Dermis microvascular lymphatic vessel endothelial cell (primary cell): ENCODE measurements around the gene RUNX3. TPM values are rescaled to one million over a fixed set of nuclear protein-coding genes. Genes with fewer than 3 reads are reported as not detected.
"Not testable (repeated sequence)": the region's sequence is repeated elsewhere in the genome, so short reads cannot be mapped to it uniquely, and the experiment has no call there.

Experiments used
- DNase-seq, 2 donors: peaks; one replicate each; pipeline versions ENCODE4 v3.0.0 to v3.0.0-alpha.2; 2010; ENCODE audit warnings: low read depth in 2 of 2
- total RNA-seq: library from RNA; depleted of rRNA; stranded (reverse); fragments of >200 nt; gene quantifications from 2 replicates; pipeline ENCODE4 v1.2.1, GENCODE V29; 2014

Gene RUNX3
- not detected in 2 replicates for total RNA-seq

DNA sequence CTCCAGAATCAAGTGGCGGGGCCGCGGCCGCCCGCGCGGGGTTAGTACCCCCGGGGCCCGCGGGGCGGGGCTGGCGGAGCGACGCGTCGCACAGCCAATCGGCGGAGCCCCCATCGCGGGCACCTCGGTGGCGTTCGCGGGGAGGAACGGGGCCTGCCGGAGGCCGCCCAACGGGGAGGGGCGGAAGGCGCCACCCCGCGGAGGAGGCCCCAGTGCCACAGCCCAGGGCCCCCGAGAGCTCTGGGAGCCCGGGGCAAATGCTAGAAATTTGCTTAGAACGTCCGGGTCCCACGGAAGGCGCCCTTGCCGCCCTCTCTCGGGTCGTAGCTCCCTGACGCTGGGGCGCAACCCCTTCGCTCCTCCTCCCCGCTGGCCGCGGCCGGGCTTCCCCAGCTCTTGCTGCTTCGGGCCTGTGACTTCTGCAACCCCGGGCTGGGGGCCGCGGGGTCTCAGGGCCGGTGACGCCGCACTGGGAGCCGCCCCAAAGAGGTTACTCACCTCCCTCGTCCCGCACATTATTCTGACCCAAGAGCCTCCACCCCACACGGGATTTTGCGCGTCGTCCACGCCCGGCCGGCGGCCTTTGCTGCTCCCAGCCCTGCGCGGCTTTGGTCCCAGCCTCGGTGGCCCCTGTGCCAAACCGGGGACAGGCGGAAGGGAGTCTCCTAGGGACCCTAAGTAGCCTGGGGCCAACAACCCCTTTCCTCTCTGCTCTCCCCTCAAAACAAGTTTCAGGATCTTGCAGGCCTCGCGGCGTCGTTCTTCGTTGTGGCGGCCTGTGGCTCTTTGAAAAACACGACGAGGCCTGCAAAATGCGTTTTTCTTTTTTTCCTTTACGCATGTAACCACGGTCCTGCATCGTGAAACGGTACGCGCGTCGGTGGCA lies at the start of gene RUNX3:
Gene RUNX3, minus strand, starts transcription at position 17 of the 886 bp plus-strand sequence. CDS start 408 bp downstream, outside the sequence.
- no peak for DNase-seq

DNA sequence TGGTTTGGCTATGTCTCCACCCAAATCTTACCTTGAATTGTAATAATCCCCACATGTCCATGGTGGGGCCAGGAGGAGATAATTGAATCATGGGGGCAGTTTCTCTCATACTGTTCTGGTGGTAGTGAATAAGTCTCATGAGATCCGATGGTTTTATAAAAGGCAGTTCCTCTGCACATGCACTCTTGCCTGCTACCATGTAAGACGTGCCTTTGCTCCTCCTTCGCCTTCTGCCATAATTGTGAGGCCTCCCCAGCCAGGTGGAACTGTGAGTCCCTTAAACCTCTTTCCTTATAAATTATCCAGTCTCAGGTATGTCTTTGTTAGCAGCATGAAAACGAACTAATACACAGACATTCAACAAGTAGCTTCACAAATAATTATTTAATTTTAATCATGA lies 49.2 kb upstream of the RUNX3 start:
- not testable (repeated sequence) for DNase-seq

DNA sequence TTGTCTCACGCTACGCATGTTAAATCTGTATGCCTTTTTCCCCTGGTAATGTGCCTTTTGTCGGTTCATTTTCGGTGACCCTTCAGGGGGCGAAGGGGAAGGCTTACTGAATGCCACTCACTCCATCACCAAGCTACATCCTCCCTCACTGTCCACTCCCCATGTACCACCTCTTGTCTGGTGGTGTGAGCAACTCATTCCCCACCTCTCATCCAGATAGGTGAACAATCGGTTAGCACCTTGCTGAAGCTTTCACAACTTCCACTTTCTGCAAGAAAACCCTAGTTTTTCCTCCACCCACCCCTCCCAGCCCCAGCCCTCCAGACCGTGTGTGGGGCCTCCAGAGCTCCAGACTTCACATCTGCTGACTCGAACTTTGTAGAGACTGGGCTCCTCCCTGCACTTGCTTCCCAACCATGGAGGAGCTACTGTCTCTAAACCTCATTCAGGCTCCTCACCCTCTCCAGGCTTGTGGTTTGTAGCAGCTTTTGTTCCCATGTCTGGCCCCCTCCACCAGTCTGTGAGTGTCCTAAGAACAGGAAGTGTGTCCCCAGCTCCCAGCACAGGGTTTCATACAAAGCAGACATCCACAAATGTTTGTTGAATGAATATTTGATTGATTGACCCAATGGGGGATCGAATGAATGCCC lies 48.4 kb upstream of the RUNX3 start:
- DNase-seq, result no peak

DNA sequence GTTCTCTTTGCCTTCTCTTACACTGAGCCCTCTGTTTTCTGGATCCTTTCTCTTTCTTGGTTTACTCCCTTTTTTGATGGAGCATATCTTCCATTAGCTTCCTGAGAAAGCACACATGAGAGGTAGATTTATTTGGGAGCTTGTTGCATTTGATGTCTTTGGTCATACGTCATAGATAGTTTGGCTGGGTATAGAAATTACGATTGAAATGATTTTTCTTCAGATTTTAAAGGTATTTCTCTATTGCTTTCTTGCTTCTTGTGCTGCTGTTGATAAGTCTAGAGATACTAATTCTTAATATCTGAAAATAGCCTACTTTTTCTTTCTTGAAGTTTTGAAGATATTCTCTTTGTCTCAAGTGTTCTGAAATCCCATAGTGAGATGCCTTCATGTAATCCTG lies 45.3 kb upstream of the RUNX3 start:
- no peak for DNase-seq

DNA sequence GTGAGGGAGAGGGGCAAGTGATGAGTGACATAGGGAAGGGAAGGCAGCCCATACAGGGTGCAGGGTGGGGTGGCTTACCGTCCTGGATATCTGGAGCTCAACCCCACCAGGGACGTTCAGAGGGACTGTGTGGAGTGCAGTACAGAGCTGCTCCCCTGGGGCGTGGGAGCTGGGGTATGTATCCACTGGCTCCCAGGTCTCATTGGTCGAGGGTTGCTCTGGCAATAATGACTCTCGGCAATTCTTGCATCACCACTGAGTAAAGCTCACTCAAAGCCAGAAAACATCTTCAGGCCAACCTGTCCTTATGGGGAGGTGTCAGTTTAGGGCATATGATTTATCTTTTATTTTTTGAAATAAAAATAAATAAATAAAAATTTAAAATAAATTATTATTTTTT lies 43.2 kb upstream of the RUNX3 start:
- DNase-seq, result no peak

DNA sequence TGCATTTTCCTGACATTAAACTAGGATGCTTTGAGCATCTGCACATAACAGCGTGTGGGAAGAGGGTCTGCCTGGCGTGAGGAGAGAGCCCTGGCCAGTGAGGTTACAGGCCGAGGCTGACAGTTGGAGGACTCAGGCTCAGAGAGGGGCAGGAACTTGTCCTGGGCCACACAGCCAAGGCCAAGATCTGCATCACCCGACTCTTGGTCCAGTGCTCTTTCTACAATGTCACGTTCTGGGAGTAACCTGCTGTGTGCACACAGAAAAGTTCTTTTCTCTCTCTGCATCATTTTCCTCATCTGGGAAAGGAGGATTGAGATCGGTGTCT lies 42.8 kb upstream of the RUNX3 start:
- DNase-seq, result no peak

DNA sequence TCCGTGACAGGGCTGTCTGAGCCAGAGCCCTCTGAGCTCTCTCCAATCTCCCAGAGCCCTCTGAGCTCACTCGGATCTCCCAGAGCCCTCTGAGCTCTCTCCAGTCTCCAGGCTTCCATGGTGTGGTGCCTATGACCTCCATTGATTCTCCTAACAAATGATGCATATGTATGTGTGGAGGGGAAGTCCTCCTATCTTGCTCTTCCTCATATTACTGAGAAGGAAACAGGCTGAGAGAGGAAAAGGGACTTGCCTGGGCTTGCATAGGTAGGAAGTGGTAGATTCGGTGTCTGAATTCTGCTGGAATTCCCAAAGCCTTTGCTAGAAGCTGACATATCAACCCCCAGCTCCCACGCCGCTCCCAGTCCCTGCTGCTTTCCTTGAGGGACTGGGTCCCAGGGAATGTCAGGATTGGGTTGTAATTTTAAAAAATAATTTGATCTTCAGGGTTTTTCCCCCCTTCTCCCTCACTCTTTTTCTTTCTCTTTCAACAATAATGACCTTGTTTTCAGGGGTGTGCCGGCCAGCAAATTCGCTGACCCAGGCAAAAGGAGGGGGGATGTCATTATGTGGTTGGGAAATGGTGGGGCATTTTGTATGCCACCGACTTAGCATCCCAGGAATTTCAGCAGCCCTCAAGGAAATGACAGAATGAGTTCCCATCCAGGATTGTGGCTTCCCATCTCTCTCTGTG lies 42.3 kb upstream of the RUNX3 start:
- DNase-seq, result peak in 1 of 2 donors; percentile 5

DNA sequence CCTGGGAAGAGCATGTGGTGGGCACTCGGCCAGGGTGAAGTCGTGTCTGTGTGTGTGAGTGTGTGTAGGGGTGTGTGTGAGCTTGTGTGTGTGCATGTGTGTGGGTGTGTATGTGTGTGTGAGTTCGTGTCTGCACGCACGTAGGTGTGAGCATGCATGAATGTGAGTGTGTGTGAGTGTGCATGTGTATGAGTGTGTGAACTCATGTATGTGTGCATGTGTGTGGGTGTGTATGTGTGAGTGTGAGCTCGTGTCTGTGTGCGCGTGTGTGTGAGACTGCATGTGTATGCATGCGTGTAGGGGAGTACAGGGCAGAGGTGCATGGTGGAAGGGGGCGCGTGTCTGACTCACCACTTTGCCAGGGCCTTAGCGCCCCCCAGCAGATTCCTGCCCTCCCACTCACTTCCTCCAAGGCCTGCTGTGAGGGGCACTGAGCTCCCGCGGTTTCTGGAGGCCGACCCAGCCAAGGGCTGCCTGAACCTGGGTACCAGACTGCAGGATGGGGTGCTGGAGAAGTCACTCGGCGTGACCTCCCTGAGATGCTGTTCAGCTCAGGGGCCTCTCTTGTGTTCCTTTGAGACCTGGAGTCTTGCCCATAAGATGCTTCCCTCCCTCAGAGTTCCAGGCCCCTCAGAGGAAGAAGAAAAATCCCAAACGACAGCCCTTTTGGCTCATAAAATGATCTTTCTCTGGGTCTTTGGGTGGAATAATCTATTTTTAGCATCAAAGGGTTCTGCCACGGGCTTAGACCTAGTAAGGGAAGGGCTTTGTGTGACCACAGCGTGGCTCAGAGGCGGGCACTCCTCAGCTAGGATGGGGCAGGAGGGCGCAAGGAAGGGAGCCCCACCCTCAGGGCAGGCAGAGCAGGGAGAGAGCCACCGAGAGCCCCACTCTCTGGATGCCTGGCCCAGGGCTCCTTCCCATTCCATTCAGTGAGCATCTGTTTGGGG lies 41.1 kb upstream of the RUNX3 start:
- no peak for DNase-seq

DNA sequence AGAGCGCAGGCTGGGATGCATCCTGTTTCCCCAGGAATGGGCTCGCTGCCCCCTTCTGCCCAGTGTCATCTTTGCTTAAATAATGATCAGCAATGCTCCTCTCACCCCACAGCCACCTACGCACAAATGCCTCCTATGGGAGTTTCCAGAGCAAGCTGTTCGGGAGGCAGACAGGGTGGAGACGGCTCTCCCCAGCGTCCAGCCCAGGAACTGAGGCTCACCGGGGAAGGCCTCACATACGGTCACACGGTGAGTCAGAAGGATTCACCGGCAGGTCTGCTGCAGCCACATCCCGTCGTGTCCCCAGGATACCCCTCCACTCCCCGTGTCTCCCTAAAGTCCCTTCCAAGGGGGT lies 40.3 kb upstream of the RUNX3 start:
- no peak for DNase-seq

DNA sequence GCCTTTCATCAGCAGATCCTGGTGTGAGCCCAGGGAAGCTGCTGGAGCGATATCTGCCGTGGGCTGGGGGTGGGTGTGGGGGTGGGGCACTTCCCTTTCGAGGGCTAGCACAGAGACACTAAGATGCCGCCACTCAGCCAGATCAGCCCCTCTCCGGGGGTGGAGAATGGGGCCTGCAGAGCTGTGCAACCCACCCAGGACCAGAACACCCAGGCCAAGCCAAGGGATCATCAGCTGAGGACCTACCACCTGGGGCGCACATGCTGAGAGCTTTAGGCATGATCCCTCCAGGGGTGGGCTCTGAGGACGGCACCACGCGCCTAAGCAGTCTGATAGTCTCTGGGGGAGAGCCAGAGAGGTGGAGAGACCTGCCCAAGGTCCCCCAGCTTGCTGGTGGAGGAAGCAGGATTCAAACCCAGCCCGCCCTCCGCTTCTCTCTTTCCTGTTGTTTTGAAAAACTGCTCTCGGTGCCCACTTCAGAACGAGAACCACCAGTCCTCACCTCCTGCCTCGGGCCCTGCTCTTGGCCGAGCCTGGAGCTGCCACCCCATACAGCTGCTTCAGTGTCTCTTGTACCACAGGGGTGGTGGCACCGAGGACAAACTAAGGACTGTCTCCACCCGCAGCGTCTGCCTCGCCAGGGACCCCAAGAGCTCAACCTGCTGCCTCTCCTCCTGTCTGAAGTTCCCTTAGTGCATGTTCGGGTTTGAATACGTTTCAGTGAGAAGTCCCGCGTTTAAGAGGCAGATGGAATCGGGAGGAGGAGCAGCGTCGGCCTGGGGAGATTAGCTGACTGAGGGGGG lies 39.7 kb upstream of the RUNX3 start:
- DNase-seq, result no peak

DNA sequence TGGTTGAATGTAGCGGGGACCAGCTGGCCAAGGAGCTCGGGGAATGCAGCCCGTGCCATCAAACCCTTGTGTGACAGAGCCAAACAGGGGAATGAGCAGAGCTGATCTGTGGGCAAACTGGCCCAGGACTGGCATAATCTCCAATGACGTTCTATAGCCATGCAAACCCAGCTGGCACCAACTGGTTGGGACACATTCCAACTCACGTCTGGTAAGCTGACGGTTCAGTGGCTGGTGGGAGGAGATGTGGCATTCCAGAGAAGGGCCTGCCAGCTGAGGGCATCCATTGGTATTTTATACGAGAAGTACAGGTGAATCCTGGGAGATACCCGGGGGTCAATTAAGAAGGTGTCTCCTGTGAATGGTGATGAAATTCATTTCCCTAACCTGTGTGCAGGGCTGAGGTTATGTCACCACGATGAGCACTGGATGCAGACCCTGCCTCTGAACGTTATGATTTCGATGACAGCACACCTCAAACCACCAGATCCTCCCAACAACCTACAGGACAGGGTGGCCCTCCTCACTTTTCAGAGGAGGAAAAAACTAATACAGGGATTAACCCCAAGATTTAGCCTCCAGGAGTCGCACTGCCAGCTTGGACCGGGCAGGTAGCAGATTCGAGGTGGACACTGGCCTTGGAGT lies 39.0 kb upstream of the RUNX3 start:
- no peak for DNase-seq

DNA sequence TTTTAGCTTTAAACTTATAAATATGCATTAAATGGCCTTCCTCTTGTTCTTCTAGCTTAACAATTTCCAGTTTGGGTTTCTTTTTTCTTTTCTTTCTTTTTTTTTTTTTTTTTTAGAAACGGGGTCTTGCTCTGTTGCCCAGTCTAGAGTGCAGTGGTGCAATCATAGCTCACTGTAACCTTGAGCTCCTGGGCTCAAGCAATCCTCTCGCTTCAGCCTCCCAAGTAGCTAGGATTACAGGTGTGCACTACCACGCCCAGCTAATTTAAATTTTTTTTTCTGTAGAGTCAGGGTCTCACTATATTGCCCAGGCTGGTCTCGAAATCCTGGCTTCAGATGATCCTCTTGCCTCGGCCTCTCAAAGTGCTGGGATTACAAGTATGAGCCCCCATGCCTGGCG lies 37.9 kb upstream of the RUNX3 start:
- no peak for DNase-seq

DNA sequence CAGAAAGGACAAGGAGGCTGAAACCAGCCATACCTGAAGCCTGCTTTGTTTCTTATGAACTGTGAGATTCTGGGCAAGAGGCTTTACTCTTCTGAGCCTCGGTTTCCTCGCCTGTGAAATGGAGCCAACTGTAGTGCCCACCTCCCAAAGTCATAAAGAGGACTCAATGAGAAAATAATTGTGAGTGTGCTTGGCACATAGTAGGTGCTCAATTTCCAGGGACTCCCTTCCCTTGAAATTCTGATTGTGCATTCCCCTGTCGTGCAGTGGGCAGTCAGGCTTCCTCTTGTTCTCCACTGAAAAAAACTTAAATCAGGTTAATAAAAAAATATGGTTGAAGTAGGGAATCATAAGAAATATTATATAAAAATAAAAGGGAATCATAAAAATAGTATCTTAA lies 37.5 kb upstream of the RUNX3 start:
- DNase-seq, result no peak

DNA sequence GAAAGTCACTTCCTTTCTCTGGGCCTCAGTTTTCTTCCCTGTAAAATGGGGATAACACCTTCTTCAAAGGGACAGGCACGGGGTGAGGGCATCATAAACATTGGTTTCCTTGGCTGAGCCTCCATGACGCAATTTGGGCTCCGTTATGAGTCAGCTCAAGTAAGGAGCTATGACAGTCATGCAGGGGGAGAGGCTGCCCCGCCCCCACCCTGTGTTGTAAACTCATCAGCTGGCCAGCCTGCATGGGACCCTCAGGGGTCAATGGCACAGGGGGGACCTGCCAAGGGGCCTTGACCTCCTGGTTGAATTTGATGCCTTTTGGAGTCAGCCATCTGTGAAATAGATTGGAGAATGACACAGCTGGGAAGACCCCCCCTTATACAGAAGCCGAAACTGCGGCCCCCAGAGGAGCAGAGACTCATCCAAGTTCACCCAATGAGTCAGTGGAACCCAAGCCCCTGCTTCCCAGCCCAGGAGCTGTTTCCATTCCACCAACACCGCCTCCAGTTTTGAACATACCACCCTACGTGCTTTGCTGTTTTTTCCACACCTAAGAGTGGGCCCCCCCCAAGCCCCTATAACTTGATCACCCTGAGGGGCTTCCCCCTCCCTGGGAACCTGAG lies 36.8 kb upstream of the RUNX3 start:
- no peak for DNase-seq

DNA sequence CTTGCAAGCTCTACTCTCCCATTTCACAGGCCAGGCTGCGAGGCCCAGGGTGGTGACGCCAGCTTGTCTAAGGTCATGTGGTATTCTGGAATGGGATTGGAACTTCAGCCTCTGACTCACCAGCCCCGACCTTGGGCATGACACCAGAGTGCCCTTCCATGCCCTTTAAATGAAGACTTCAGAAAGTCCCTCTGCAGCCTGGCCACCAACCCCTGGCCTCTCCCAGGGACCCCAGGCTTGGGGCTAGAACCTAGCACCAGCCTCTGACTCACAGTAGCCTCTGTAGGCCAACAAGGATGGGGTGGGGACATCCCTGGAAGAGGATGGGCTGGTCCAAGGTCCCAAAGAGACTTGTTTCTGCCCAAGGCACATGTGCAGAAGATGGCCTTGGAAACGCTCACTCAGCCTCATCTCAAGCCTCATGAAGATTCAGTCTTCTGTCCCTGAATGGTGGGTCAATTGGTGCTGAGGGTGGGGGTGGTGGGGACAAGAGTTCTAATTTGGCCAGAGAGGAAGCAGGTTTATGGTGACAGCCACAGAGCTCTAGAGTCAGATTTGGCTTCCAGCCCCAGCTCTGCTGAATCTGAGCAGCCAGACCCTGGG lies 36.1 kb upstream of the RUNX3 start:
- DNase-seq, result no peak

DNA sequence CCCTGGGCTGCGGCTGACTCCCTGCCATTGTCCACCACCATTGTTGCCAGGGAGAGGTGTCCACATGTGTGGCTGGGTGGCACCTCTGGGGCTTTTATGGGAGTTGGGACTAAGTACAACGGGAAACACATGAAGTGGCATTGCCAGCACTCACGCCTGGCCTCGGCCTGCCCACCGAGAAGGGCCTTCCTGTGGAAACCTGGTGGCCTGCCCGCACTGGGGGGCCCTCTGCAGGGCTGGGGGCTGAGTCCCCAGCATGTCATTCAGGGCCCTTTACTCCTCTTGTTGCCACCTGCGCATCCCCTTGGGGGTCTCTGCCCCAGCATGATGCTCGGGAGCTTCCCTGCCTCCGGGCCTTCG lies 35.5 kb upstream of the RUNX3 start:
- DNase-seq, result no peak

DNA sequence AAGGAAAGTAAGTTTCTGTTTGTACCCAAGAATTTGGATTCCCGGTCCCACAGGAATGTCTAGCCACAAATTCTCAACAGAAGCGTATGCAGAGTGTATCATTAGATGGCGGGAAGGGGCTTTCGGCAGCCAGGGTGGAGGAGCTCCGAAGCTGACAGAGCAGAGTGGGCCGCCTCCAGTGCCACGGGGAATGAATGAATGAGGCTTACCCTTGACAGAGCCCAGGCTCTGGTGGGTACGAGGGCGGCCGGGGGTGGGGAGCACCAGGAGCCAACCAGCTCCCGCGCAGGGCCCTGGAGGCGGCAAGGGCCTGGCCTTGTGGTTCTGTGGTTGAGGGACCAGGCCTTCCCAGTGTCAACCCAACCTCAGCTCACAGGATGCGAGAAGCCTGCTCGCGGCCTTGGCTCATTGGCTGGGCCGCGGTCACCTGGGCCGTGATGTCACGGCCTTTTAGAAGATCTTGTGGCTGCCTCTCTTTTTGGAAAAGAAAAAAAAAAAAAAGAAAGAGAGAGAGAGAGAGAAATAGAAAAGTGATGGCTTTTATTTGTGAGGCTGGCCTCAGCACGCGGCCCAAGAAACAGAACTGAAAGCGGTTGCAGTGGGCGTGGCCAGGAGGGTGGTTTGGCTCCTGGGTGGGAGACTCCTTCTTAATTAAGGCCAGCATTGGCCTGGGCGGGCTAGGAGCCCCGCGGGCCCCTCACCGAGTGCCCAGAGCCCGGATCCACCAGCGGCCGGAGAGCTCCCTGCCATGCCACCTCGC lies 34.9 kb upstream of the RUNX3 start:
- no peak for DNase-seq

DNA sequence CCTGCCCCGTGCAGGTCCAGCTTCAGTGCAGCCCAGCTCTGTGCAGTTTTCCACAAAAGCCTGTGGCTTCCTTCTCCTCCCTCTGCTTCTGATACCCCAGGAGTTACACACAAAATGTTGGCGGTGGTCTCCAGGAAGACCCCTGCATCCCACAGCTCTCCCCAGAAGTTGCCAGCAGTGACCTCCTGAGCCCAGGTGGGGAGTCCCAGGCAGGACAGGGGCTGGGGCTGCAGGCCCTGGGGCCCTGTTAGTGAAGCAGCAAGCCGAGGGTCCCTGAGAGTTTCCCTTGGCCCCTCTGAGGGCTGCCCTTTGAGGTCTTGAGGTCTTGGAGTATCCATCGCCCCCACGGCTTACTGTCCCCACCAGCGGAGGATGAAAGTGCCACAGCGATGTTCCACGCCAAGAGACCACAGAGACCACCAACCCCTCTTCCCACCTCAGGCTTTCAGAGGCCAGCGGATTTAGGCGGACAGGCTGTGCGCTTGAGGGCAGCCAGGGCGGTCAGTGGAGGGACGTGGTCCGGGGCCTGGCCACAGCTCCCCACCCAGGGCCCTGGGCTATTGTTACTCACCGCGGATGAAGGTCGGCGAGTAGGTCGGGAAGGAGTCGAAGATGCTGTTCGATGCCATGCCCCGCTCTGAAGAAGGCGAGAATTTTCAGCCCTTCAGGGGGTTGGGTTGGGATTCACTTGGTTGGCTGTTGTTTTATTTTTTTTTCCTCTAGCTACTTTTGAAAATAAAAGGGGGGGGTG lies 34.0 kb upstream of the RUNX3 start:
- DNase-seq, result no peak
